ENCODE measurements around the gene ZFYVE26. TPM values are rescaled to one million over a fixed set of nuclear protein-coding genes. Genes with fewer than 3 reads are reported as not detected.

ZFYVE26 gene
- polyA plus RNA-seq, 3 donors = 1.0 to 17.6 (median 2.3) TPM

- Mint-ChIP-seq H3K4me3 (no peak overlapping the region), H3K9me3 (no peaks in the 10 kb centered on the region), H3K27me3 (ENCODE audit: low read depth in 3 of 3) (peaks cover 0 to 2% (median 0%) of the 10 kb centered on the region in 3 donors), H3K36me3 (peaks cover 69 to 79% of the 10 kb centered on the region in 2 donors), H3K27ac (peak overlapping the region in 2 of 7 donors; percentile 40 to 70), H3K4me1 (peaks cover 33% of the 10 kb centered on the region)
- no peak overlapping the region for H3K9ac ChIP-seq (ENCODE audit: insufficient read depth, low read length, poor library complexity, severe bottlenecking)
- no peaks in the 10 kb centered on the region for H3K79me2 ChIP-seq (ENCODE audit: insufficient read depth, low read length)
- no peak for TF ChIP-seq CTCF (IDR thresholded peaks at IDR 0.05)
- no peak overlapping the region for H3K4me3 ChIP-seq (replicated peaks in 1 of 3; ENCODE audit: low read depth in 2 of 3, low read length in 3 of 3)
- H3K9me3 ChIP-seq (replicated peaks in 1 of 2; ENCODE audit: control insufficient read depth in 1 of 2, insufficient read depth in 1 of 2, low read length in 2 of 2) = no peaks in the 10 kb centered on the region
- peaks cover 27 to 33% of the 10 kb centered on the region in 2 donors for H3K4me1 ChIP-seq (ENCODE audit: control insufficient read depth in 1 of 2, insufficient read depth in 2 of 2, low read length in 2 of 2)
- H2AFZ ChIP-seq (ENCODE audit: insufficient read depth, low read depth, low read length, poor library complexity, severe bottlenecking) = no peak overlapping the region
- peaks cover 47 to 83% of the 10 kb centered on the region in 2 donors for H3K36me3 ChIP-seq (replicated peaks in 1 of 2; ENCODE audit: control insufficient read depth in 1 of 2, insufficient read depth in 2 of 2, low read length in 2 of 2)
- H3K27me3 ChIP-seq (ENCODE audit: control insufficient read depth in 2 of 2, insufficient read depth in 2 of 2, low read length in 2 of 2) = no peaks in the 10 kb centered on the region
- DNase-seq = no peak
- no peak overlapping the region for H3K4me2 ChIP-seq (replicated peaks; ENCODE audit: extremely low read depth, low read length, poor library complexity, severe bottlenecking)
- intact Hi-C loops (cut with micrococcal nuclease) = no loop called here
- 69% methylated on average over 5 of the region's 5 CpGs for WGBS (ENCODE audit: insufficient coverage)
- H3K27ac ChIP-seq (ENCODE audit: low read depth in 1 of 2, low read length in 2 of 2) = no peak overlapping the region
- no peaks in the 10 kb centered on the region for H4K20me1 ChIP-seq (ENCODE audit: insufficient read depth, low read length)
These were observed 54.3 kb downstream of the ZFYVE26 start for GRCh38 chr14:67762051-67762450.

GRCh38 chr14:67759916-67760315 lies 56.5 kb downstream of the ZFYVE26 start:
- H3K9me3 ChIP-seq (replicated peaks in 1 of 2; ENCODE audit: control insufficient read depth in 1 of 2, insufficient read depth in 1 of 2, low read length in 2 of 2) = no peaks in the 10 kb centered on the region
- no peaks in the 10 kb centered on the region for H4K20me1 ChIP-seq (ENCODE audit: insufficient read depth, low read length)
- H3K27ac Mint-ChIP-seq = no peak overlapping the region
- H3K4me3 ChIP-seq (replicated peaks in 1 of 3; ENCODE audit: low read depth in 2 of 3, low read length in 3 of 3) = no peak overlapping the region
- WGBS (ENCODE audit: insufficient coverage) = 100% methylated on average over 1 of the region's 2 CpGs
- H3K9me3 Mint-ChIP-seq = no peaks in the 10 kb centered on the region
- H3K36me3 Mint-ChIP-seq = peaks cover 79 to 88% of the 10 kb centered on the region in 2 donors
- no peaks in the 10 kb centered on the region for H3K27me3 Mint-ChIP-seq (ENCODE audit: low read depth in 3 of 3)
- H3K27me3 ChIP-seq (ENCODE audit: control insufficient read depth in 2 of 2, insufficient read depth in 2 of 2, low read length in 2 of 2) = no peaks in the 10 kb centered on the region
- no peak overlapping the region for H3K27ac ChIP-seq (ENCODE audit: low read depth in 1 of 2, low read length in 2 of 2)
- no peak overlapping the region for H2AFZ ChIP-seq (ENCODE audit: insufficient read depth, low read depth, low read length, poor library complexity, severe bottlenecking)
- H3K36me3 ChIP-seq (replicated peaks in 1 of 2; ENCODE audit: control insufficient read depth in 1 of 2, insufficient read depth in 2 of 2, low read length in 2 of 2) = peaks cover 56 to 91% of the 10 kb centered on the region in 2 donors
- no peak overlapping the region for H3K9ac ChIP-seq (ENCODE audit: insufficient read depth, low read length, poor library complexity, severe bottlenecking)
- H3K4me1 Mint-ChIP-seq = peaks cover 11% of the 10 kb centered on the region
- intact Hi-C loops (cut with micrococcal nuclease) = no loop called here
- no peak overlapping the region for H3K4me3 Mint-ChIP-seq
- no peak for DNase-seq
- H3K79me2 ChIP-seq (ENCODE audit: insufficient read depth, low read length) = no peaks in the 10 kb centered on the region
- peaks cover 7 to 15% of the 10 kb centered on the region in 2 donors for H3K4me1 ChIP-seq (ENCODE audit: control insufficient read depth in 1 of 2, insufficient read depth in 2 of 2, low read length in 2 of 2)
- no peak overlapping the region for H3K4me2 ChIP-seq (replicated peaks; ENCODE audit: extremely low read depth, low read length, poor library complexity, severe bottlenecking)
- TF ChIP-seq CTCF (IDR thresholded peaks at IDR 0.05) = no peak

Data from CD14-positive monocyte (primary cell).